A673 (cell line): Measurements from ENCODE around the gene CS. TPM values are rescaled to one million over a fixed set of nuclear protein-coding genes. Genes with fewer than 3 reads are reported as not detected.

Experiments used
- BruUV-seq: library from RNA; stranded (reverse); fragments of 400-500 nt; replicated peaks from 2 replicates; lab custom pipeline; 2021; lab: Mats Ljungman, UMichigan
- CTCF ChIA-PET: fragments of 300-600 bp; sonication (Branson Sonifier 250); formaldehyde crosslinking; loops from one replicate; lab custom pipeline; 2022; ENCODE audit warnings: antibody characterized with exemption; lab: Charles Lee
- POLR2A ChIA-PET: fragments of 300-600 bp; sonication (Branson Sonifier 250); formaldehyde crosslinking; loops from one replicate; lab custom pipeline; 2022; ENCODE audit warnings: antibody characterized with exemption; ENCODE audit not compliant: low non-redundant PET; lab: Charles Lee
- DNase-seq: peaks from one replicate; pipeline ENCODE4 v3.0.0-alpha.2; 2015; ENCODE audit warnings: low spot score
- H3K27ac ChIP-seq: fragments of 200-600 bp; sonication (generic); 2 replicates; pipeline ENCODE4 v1.5.1; 2016; ENCODE audit warnings: mixed run types, low read depth, mild to moderate bottlenecking, mixed read lengths, antibody characterized with exemption, low read length; ENCODE audit not compliant: poor library complexity, severe bottlenecking
- H3K27me3 ChIP-seq: fragments of 200-600 bp; sonication (generic); replicated peaks from 2 replicates; pipeline ENCODE4 v1.6.1; 2017; ENCODE audit warnings: mixed run types, low read depth, mild to moderate bottlenecking, mixed read lengths, antibody characterized with exemption, low read length; ENCODE audit not compliant: insufficient read depth, poor library complexity
- H3K36me3 ChIP-seq: fragments of 200-600 bp; sonication (generic); 2 replicates; pipeline ENCODE4 v1.6.1; 2016; ENCODE audit warnings: mixed run types, mild to moderate bottlenecking, mixed read lengths, antibody characterized with exemption, low read length; ENCODE audit not compliant: insufficient read depth, poor library complexity, severe bottlenecking
- H3K4me1 ChIP-seq: fragments of 200-600 bp; sonication (generic); 2 replicates; pipeline ENCODE4 v1.6.1; 2017; ENCODE audit warnings: mixed run types, mild to moderate bottlenecking, mixed read lengths, antibody characterized with exemption, low read length; ENCODE audit not compliant: insufficient read depth, poor library complexity, severe bottlenecking
- H3K4me3 ChIP-seq: fragments of 200-600 bp; sonication (generic); 2 replicates; pipeline ENCODE4 v1.5.1; 2016; ENCODE audit warnings: low read depth, mixed run types, mild to moderate bottlenecking, mixed read lengths, low read length; ENCODE audit not compliant: poor library complexity, severe bottlenecking
- H3K9me3 ChIP-seq: fragments of 200-600 bp; sonication (generic); 2 replicates; pipeline ENCODE4 v1.6.1; 2016; ENCODE audit warnings: mixed run types, low read depth, mild to moderate bottlenecking, mixed read lengths, antibody characterized with exemption, low read length; ENCODE audit not compliant: poor library complexity, severe bottlenecking
- CTCF ChIP-seq: fragments of 300-800, 200-600 bp; sonication (generic); conservative IDR thresholded peaks from 2 replicates; pipeline ENCODE4 v1.5.1; 2017; ENCODE audit warnings: low read depth, mild to moderate bottlenecking, antibody characterized with exemption, low read length, moderate library complexity, mixed read lengths
- EZH2 ChIP-seq: fragments of 200-600 bp; sonication (generic); IDR thresholded peaks from 2 replicates; pipeline ENCODE4 v1.6.1; 2017; ENCODE audit warnings: borderline replicate concordance, low read depth, mild to moderate bottlenecking, mixed read lengths, antibody characterized with exemption, low read length; ENCODE audit not compliant: poor library complexity, severe bottlenecking
- intact Hi-C: fragments of 100-400 bp; cut with micrococcal nuclease; formaldehyde crosslinking; loops from one replicate; pipeline ENCODE4 v1.10.0; 2022; ENCODE audit not compliant: unreplicated experiment
- total RNA-seq: library from RNA; stranded (reverse); gene quantifications from 2 replicates; pipeline ENCODE4 v1.2.3, GENCODE V29; 2021

CS gene
- total RNA-seq, 1 experiment from 2014 or later: 448 TPM

GRCh38 chr12:56304872-56305590 is 4.9 kb upstream of the CS start:
- BruUV-seq: no TSS peak
- no peaks in the 10 kb centered on the region for H3K9me3 ChIP-seq
- H3K4me1 ChIP-seq: peaks cover 8% of the 10 kb centered on the region
- no peak overlapping the region for H3K27ac ChIP-seq
- intact Hi-C loops: no loop called here
- peaks cover 12% of the 10 kb centered on the region for H3K36me3 ChIP-seq
- no peaks in the 10 kb centered on the region for H3K27me3 ChIP-seq
- H3K4me3 ChIP-seq: no peak overlapping the region
- no peak for TF ChIP-seq EZH2
- TF ChIP-seq CTCF: no peak
- POLR2A ChIA-PET: no interaction called here
- DNase-seq: no peak
- CTCF ChIA-PET: interaction anchor here (0.7 kb wide), 1 partner anchor 13 kb away, joined by 10 read pairs; no protein-coding TSS in a partner anchor

GRCh38 chr12:56304276-56304675 is 4.1 kb upstream of the CS start:
- H3K9me3 ChIP-seq: no peaks in the 10 kb centered on the region
- ChIA-PET POLR2A (interaction anchor here (0.5 kb wide), 1 partner anchor 926 kb away, joined by 7 read pairs; no protein-coding TSS in a partner anchor), CTCF (no interaction called here)

More at GRCh38 chr12:56304276-56304675, 4.1 kb upstream of the CS start:
- intact Hi-C loops: no loop called here
- no peak for DNase-seq
- H3K27me3 ChIP-seq: no peaks in the 10 kb centered on the region
- peaks cover 12% of the 10 kb centered on the region for H3K36me3 ChIP-seq
- peaks cover 8% of the 10 kb centered on the region for H3K4me1 ChIP-seq
- no peak overlapping the region for H3K4me3 ChIP-seq
- no peak overlapping the region for H3K27ac ChIP-seq
- no peak for TF ChIP-seq CTCF
- no peak for TF ChIP-seq EZH2
- BruUV-seq: no TSS peak
